ENCODE data around the gene CRCP. TPM values are rescaled to one million over a fixed set of nuclear protein-coding genes. Genes with fewer than 3 reads are reported as not detected.
A peak's percentile ranks its signal among the peaks of the same experiment; 100 is the strongest.

CRCP gene
- total and polyA plus RNA-seq, 2 of the 13 experiments (the other 11 are each of a cell fraction or from before 2014, with no cell fraction given) = 22.7 to 31.0 TPM

GRCh38 chr7:66076462-66077329 lies 38.0 kb upstream of the CRCP start (continued):
- TF ChIP-seq ZNF781 (CRISPR knock-in tag; IDR thresholded peaks at IDR 0.05; ENCODE audit: borderline replicate concordance, not compliant biosample characterization) (no peak), KMT2B (CRISPR knock-in tag; IDR thresholded peaks at IDR 0.05) (no peak), GABPB1 (CRISPR knock-in tag; IDR thresholded peaks at IDR 0.05) (peak; percentile 12; the same call in 1 of the 2 replicates), ZNF777 (CRISPR knock-in tag; IDR thresholded peaks at IDR 0.05) (no peak), ZNF567 (CRISPR knock-in tag; IDR thresholded peaks at IDR 0.05; ENCODE audit: borderline replicate concordance) (0 out of 2 replicates have a peak, but pooled peaks have one; percentile 1), ZFP36L2 (CRISPR knock-in tag; IDR thresholded peaks at IDR 0.05) (no peak), SNAPC5 (CRISPR knock-in tag; IDR thresholded peaks at IDR 0.05; ENCODE audit: borderline replicate concordance) (no peak), THRA (CRISPR knock-in tag; IDR thresholded peaks at IDR 0.05; ENCODE audit: borderline replicate concordance) (no peak; the same call in 1 of the 2 replicates), GMEB1 (CRISPR knock-in tag; IDR thresholded peaks at IDR 0.05; ENCODE audit: borderline replicate concordance) (no peak), KAT2B (IDR thresholded peaks at IDR 0.05; ENCODE audit: borderline replicate concordance, low read depth, low read length) (no peak), CREB1 (IDR thresholded peaks at IDR 0.05) (no peak), CREB1 (CRISPR knock-in tag; IDR thresholded peaks at IDR 0.05) (no peak)
- TF ChIP-seq, protein P1, sequence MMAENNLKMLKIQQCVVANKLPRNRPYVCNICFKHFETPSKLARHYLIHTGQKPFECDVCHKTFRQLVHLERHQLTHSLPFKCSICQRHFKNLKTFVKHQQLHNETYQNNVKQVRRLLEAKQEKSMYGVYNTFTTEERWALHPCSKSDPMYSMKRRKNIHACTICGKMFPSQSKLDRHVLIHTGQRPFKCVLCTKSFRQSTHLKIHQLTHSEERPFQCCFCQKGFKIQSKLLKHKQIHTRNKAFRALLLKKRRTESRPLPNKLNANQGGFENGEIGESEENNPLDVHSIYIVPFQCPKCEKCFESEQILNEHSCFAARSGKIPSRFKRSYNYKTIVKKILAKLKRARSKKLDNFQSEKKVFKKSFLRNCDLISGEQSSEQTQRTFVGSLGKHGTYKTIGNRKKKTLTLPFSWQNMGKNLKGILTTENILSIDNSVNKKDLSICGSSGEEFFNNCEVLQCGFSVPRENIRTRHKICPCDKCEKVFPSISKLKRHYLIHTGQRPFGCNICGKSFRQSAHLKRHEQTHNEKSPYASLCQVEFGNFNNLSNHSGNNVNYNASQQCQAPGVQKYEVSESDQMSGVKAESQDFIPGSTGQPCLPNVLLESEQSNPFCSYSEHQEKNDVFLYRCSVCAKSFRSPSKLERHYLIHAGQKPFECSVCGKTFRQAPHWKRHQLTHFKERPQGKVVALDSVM (CRISPR knock-in tag; IDR thresholded peaks at IDR 0.05) = peak; percentile 70
- TF ChIP-seq, protein P2, sequence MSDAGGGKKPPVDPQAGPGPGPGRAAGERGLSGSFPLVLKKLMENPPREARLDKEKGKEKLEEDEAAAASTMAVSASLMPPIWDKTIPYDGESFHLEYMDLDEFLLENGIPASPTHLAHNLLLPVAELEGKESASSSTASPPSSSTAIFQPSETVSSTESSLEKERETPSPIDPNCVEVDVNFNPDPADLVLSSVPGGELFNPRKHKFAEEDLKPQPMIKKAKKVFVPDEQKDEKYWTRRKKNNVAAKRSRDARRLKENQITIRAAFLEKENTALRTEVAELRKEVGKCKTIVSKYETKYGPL (CRISPR knock-in tag; IDR thresholded peaks at IDR 0.05) = no peak
- TF ChIP-seq, protein P3, sequence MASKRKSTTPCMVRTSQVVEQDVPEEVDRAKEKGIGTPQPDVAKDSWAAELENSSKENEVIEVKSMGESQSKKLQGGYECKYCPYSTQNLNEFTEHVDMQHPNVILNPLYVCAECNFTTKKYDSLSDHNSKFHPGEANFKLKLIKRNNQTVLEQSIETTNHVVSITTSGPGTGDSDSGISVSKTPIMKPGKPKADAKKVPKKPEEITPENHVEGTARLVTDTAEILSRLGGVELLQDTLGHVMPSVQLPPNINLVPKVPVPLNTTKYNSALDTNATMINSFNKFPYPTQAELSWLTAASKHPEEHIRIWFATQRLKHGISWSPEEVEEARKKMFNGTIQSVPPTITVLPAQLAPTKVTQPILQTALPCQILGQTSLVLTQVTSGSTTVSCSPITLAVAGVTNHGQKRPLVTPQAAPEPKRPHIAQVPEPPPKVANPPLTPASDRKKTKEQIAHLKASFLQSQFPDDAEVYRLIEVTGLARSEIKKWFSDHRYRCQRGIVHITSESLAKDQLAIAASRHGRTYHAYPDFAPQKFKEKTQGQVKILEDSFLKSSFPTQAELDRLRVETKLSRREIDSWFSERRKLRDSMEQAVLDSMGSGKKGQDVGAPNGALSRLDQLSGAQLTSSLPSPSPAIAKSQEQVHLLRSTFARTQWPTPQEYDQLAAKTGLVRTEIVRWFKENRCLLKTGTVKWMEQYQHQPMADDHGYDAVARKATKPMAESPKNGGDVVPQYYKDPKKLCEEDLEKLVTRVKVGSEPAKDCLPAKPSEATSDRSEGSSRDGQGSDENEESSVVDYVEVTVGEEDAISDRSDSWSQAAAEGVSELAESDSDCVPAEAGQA (IDR thresholded peaks at IDR 0.05; ENCODE audit: low read depth) = no peak
- TF ChIP-seq, protein P3 (CRISPR knock-in tag; IDR thresholded peaks at IDR 0.05; ENCODE audit: borderline replicate concordance) = no peak

All from HepG2 (cell line).